NCI-H146 treated with DMSO at 0.1 percent for 48 hours (cell line): ENCODE measurements around the gene SLC49A3.
"Not testable (repeated sequence)": the region's sequence is repeated elsewhere in the genome, so short reads cannot be mapped to it uniquely, and the experiment has no call there.

Source experiments
- DNase-seq: peaks from one replicate; lab custom pipeline; 2025; ENCODE audit not compliant: unreplicated experiment; lab: John Stamatoyannopoulos, UW

SLC49A3 gene

DNA sequence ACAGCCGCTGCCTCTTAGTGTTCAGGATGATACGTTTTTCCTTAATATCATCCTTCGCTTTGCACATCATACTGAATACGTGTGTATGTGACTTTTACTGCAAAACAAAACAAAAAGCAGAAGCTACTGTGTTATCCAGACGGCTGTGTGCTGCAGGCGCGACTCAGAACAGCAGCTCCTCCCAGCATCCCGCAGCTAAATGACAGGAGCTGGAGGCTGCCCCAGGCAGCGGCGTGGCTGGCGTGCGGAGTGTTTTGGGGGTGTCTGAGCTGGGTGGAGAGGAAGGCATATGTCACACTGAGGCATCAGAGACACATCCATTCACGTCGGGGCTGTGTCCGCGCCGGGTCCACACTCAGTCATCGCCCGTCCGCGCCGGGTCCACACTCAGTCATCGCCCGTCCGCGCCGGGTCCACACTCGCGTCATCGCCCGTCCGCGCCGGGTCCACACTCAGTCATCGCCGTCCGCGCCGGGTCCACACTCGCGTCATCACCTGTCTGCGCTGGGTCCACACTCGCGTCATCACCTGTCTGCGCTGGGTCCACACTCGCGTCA, 33.3 kb upstream of the SLC49A3 start:
- no peak for DNase-seq

DNA sequence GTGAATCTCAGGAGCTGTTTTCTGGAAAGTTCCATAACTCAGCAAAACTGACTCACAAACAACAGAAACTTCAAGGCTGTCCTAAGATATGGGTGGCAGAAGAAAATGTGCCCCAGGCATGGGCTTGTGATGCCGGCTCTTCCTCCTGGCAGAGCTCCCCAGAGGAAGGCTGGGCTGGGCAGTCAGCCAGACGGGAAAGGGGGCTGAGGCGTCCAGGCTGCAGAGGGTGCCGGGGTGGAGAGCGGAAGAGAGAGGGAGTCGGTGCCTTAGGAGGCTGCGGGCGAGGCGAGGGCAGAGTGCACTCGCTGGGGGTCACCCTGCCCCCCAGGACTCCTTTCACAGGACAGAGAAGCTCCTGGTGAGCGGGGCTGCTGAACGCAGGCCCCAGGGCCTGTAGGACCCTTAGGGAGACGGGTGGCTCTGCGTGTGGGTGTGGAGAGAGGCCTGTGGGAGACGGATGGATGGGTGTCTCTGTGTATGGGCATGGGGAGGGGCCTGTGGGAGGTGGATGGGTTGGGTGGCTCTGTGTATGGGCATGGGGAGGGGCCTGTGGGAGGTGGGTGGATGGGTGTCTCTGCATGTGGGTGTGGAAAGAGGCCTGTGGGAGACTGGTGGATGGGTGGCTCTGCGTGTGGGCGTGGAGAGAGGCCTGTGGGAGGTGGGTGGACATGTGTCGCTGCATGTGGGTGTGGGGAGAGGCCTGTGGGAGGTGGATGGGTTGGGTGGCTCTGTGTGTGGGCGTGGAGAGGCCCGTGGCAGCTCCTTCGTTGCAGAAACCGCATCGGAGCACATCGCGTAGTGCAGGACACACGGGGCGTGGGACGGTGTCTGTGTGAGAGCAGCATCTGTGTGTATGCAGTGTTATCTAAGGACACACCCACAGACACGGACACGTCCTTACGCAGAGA, 32.6 kb upstream of the SLC49A3 start:
- no peak for DNase-seq

DNA sequence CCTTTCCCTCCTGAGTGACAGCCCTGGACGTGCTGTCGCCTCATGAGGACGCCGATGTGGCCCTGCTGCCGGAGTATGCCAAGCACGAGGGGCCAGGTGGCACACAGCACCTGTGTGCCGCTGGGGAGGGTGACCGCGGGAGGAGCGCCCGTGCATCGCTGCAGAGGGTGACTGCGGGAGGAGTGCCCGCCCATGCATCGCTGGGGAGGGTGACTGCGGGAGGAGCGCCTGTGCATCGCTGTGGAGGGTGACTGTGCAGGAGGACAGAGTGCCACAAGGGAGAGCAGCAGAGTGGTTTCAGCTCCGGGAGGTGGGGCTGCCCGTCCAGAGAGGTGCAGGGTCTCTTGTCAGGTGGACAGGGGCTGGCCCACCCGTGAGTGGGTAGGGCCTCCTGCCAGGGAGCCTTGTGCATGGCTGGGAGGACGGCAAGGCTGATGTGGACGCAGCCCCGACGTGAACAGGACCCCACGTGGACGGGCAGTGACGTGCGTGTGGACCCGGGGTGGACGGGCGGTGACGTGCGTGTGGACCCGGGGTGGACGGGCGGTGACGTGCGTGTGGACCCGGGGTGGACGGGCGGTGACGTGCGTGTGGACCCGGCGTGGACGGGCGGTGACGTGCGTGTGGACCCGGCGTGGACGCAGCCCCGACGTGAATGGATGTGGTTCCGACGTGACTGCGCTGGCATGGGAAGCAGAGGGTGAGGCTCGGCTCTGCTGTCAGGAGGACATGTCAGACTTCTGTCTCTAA, 31.3 kb upstream of the SLC49A3 start:
- DNase-seq, result no peak

- no peak for DNase-seq
Measured at GRCh38 chr4:718460-718859, 29.5 kb upstream of the SLC49A3 start.

DNA sequence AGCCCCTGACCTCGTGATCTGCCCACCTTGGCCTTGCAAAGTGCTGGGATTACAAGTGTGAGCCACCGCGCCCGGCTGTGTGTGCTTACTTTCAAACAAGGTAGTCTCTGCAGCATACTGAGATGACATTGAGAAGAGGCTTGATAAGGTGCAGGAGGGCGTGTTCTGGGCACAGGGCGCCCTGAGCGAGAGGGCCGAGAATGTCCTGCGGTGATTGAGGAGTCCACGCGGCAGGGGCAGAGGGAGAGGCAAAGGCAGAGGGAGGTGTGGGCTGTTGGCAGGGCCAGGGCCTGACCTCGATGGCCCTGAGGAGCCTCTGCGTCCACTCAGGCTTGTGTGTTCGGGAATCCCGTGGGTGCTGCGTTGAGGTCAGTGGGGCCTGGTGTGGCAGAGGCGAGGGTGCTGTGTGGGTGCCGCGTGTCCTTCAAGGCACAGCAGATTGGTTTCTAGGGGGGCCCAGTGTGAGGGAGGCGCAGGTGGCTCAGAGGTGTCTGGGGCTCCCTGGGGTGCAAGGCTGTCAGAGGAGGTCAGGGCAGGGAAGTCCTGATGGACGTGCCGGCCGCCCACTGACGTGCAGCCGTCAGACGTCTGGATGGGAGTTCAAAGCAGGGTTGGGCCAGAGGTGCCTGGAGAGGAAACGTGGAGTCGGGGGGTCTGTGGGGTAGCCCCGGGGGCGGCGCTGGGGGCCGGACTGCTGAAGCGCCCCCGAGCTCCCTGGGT, 28.8 kb upstream of the SLC49A3 start:
- DNase-seq, result no peak

DNA sequence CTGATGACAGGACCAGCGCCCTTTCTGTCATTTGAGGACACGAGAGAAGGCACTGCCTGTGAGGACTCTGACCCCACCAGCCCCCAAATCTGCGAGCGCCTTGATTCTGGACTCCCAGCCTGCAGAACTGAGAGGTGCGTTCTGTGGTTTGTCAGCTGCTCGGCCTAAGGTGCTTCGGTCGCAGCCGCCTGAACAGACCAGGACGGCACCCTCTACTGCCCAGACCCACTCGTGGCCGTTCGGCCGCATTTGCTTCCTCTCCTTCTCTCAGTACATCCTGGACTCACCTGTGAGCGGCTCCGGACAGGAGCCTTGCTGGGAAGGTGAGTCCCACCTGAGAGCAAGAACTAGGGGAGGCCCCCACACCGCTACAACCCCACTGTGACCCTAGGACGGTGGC, 25.1 kb upstream of the SLC49A3 start:
- DNase-seq, result no peak

DNA sequence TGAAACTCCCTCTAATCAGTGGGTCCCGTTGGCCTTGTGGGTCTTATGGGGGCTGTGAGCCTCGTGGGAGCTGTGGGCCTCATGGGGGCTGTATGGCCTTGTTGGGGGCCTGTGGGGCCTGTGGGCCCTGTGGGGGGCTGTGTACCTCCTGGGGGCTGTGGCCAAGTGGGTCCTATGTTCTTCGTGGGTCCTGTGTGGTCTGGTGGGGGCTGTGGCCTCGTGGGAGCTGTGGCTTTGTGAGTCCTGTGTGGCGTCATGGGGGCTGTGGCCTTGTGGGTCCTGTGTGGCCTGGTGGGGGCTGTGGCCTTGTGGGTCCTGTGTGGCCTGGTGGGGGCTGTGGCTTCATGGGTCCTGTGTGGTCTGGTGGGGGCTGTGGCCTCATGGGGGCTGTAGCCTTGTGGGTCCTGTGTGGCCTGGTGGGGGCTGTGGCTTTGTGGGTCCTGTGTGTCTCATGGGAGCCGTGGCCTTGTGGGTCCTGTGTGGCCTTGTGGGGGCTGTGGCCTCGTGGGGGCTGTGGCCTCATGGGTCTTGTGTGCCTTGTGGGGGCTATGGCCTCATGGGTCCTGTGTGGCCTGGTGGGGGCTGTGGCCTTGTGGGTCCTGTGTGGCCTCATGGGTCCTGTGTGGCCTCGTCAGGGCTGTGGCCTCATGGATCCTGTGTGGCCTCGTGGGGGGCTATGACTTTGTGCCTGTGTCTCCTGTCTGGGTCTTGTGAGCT, 24.1 kb upstream of the SLC49A3 start:
- DNase-seq, result no peak

- no peak for DNase-seq
Measured at GRCh38 chr4:712093-712492, 23.1 kb upstream of the SLC49A3 start.

- no peak for DNase-seq
Measured at GRCh38 chr4:710916-711315, 22.0 kb upstream of the SLC49A3 start.

DNA sequence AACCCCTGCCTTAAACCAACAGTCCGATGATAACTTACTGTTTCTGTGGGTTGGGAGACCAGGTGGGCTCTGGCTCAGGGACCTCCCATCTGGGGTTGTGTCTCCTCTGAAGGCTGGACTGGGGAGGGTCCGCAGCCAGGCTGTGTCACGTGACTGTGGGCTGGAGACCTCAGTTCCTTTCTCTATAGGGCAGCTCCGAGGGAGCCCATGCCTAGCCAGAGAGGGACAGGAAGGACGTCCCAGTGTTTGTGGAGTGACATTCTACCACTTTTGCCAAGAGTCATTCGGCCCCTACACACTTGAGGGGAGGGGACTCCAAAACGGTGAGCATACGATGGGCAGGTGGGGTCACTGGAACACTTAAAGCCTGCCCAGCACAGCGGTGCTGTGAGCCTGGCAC, 21.2 kb upstream of the SLC49A3 start:
- no peak for DNase-seq

DNA sequence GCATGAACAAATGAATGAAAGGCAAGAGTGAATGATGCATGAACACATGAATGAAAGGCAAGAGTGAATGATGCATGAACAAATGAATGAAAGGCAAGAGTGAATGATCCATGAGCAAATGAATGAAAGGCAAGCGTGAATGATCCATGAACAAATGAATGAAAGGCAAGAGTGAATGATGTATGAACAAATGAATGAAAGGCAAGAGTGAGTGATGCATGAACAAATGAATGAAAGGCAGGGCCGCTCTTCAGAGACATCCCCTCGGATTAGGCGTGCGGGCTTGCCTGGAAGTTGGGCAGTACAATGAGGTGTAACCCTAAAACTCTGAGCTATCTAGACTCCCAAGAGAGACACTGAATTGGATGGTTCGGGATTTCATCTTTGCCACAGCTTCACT, 20.4 kb upstream of the SLC49A3 start:
- DNase-seq, result no peak

- DNase-seq, result no peak
Measured at GRCh38 chr4:708631-708933, 19.6 kb upstream of the SLC49A3 start.

GRCh38 chr4:707929-708630, 19.1 kb upstream of the SLC49A3 start:
- no peak for DNase-seq

- DNase-seq, result no peak
Measured at GRCh38 chr4:706834-707598, 18.1 kb upstream of the SLC49A3 start.

DNA sequence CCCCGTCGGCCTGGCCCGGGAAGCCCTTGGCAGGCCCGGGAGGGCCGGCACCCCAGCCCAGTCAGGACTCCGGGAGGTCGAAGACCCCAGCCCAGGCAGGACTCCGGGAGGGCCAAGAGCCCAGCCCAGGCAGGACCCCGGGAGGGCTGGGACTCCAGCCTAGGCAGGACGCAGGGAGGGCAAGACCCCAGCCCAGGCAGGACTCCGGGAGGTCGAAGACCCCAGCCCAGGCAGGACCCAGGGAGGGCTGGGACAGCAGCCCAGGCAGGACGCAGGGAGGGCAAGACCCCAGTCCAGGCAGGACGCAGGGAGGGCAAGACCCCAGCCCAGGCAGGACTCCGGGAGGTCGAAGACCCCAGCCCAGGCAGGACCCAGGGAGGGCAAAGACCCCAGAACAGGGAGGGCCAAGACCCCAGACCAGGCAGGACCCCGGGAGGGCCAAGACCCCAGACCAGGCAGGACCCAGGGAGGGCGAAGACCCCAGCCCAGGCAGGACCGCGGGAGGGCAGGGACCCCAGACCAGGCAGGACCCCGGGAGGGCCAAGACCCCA, 17.2 kb upstream of the SLC49A3 start:
- DNase-seq, result not testable (repeated sequence)

DNA sequence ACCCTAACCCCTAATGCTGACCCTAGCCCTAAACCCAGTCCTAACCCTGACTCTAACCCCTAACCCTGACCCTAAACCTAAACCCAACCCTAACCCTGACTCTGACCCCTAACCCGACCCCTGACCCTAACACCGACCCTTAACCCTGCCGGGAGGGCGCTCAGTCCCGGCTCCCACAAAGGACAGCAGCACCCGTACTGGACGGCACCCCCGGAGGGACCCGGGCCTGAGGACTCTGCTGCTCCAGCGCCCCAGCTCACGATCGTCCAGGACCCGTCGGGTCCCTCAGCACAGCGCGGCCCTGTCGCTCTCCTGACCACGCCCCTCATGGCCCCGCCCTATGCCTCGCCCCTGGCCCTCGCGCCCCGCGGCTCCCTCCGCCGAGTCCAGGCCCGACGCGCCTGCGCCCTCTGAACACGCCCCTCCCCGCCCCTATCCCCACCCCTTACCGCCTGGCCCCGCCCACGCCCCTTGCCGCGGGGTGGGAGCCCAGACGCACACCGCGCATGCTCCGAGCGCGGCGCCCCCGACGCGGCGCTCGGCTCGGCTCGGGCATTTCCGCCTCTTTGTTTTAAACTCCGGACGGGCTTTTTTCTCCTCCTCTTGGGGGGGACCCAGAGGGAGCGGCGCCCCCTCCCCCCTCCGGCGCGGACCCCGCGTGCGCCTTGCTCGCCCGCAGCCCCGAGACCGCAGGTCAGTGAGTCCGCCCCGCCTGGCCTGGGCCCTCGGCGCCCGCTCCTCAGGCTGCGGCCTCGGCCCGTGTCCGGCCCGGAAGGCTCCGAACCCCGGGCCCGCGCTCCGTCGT, 16.5 kb upstream of the SLC49A3 start, which contains the start of gene PCGF3:
PCGF3 (plus strand) TSS at position 555 of the 805 bp plus-strand sequence. CDS start 27,849 bp downstream, outside the sequence.
- DNase-seq, result peak; percentile 64

DNA sequence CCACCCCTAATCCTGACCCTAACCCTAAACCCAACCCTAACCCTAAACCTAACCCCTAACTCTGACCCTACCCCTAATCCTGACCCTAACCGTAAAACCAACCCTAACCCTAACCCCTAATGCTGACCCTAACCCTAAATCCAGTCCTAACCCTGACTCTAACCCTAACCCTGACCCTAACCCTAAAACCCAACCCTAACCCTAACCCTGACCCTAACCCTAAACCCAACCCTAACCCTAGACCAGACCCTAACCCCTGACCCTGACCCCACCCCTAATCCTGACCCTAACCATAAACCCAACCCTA, 16.0 kb upstream of the SLC49A3 start:
- no peak for DNase-seq

DNA sequence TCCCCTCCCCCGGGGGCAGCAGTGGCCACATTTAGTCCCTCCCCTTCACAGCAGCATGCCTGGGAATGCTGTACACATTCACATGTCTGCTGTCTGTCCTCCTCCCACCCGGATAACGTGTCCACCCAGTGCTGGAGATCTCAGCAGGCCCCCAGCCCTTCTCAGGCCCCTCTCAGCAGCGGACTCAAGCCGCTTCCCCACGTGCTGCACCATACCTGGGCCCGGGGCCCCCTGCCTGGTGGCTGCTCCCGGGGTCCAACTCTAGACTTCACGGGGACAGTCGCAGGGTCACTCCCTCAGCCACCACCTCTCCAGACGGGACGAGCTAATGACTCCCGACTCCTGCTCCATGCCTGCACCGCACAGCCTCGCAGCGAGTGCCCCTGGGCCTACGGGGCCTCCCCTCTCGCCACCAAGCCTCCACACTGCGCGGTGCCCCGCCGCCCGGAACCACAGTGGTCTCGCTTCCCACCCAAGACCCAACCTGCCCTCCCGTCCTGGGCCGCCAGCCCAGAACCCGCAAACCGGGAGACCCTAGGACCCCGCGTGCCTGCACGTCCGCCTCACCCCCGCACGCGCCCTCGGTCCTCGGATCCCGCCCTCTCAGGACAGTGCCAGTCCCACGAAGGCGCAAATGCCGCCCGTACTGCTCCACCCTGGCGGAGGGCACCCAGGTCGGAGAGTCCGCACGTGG, 15.4 kb upstream of the SLC49A3 start:
- DNase-seq, result no peak
